SK-N-SH (cell line): ENCODE results near the gene SC5D. TPM values are rescaled to one million over a fixed set of nuclear protein-coding genes. Genes with fewer than 3 reads are reported as not detected.

Experiments
- CTCF ChIA-PET: fragments of 300-600, 350-600 bp; formaldehyde crosslinking; extraction: SDS; loops from one replicate; lab custom pipeline; 2021; lab: Yijun Ruan, JAX
- POLR2A ChIA-PET: fragments of 350-600 bp; sonication (Branson Sonifier 250); formaldehyde crosslinking; extraction: SDS; loops from one replicate; lab custom pipeline; 2020; ENCODE audit warnings: antibody characterized with exemption, inconsistent platforms; lab: Yijun Ruan, JAX
- DNase-seq: peaks from one replicate; pipeline ENCODE4 v3.0.0; 2012
- H2AFZ ChIP-seq: fragments of 200-600 bp; sonication (generic); 2 replicates; pipeline ENCODE4 v1.8.1; 2016; ENCODE audit warnings: antibody characterized with exemption, mild to moderate bottlenecking, low read depth
- H3F3A ChIP-seq: fragments of 200-600 bp; sonication (generic); replicated peaks from 2 replicates; pipeline ENCODE3; 2016; ENCODE audit warnings: antibody characterized with exemption, mild to moderate bottlenecking; ENCODE audit not compliant: insufficient read depth
- H3K27ac ChIP-seq, 2 experiments: fragments of 200-500 bp in 1 of 2; fragments of 200-600 bp in 1 of 2; sonication (Bioruptor generic) in 1 of 2; sonication (generic), shearing (Covaris generic) in 1 of 2; 2 replicates each; pipeline versions ENCODE4 v1.5.1 to v1.6.1; 2014 to 2016; ENCODE audit warnings: low read depth in 2 of 2, inconsistent platforms in 1 of 2, low read length in 1 of 2, mild to moderate bottlenecking in 1 of 2, mixed read lengths in 1 of 2
- H3K27me3 ChIP-seq: fragments of 200-600 bp; sonication (generic), shearing (Covaris generic); 2 replicates; pipeline ENCODE4 v1.6.1; 2016; ENCODE audit warnings: mixed run types; ENCODE audit not compliant: insufficient read depth
- H3K36me3 ChIP-seq, 2 experiments: fragments of 200-500 bp in 1 of 2; fragments of 200-600 bp in 1 of 2; sonication (Bioruptor generic) in 1 of 2; sonication (generic) in 1 of 2; replicated peaks in 1 of 2; 2 replicates each; pipeline versions ENCODE3 to v1.5.1; 2014 to 2016; ENCODE audit warnings: low read length in 1 of 2, mild to moderate bottlenecking in 1 of 2; ENCODE audit not compliant: insufficient read depth in 2 of 2, control insufficient read depth in 1 of 2
- H3K4me1 ChIP-seq, 2 experiments: fragments of 200-500 bp in 1 of 2; fragments of 200-600 bp in 1 of 2; sonication (Bioruptor generic) in 1 of 2; sonication (generic), shearing (Covaris generic) in 1 of 2; 2 replicates each; pipeline versions ENCODE4 v1.5.1 to v1.6.1; 2014 to 2016; ENCODE audit warnings: low read depth in 1 of 2, low read length in 1 of 2, mixed run types in 1 of 2; ENCODE audit not compliant: insufficient read depth in 2 of 2, control insufficient read depth in 1 of 2
- H3K4me2 ChIP-seq: fragments of 200-600 bp; sonication (generic), shearing (Covaris generic); 2 replicates; pipeline ENCODE4 v1.6.1; 2017; ENCODE audit warnings: mixed run types
- H3K4me3 ChIP-seq, 2 experiments: fragments of 200-500 bp in 1 of 2; fragments of 200-600 bp in 1 of 2; sonication (Bioruptor generic) in 1 of 2; sonication (generic), shearing (Covaris generic) in 1 of 2; 2 replicates each; pipeline versions ENCODE4 v1.5.1 to v1.8.1; 2014 to 2016; ENCODE audit warnings: low read depth in 2 of 2, inconsistent platforms in 1 of 2, low read length in 1 of 2, mild to moderate bottlenecking in 1 of 2, mixed read lengths in 1 of 2, moderate library complexity in 1 of 2
- H3K79me2 ChIP-seq: fragments of 200-600 bp; sonication (generic); 2 replicates; pipeline ENCODE4 v1.8.1; 2017; ENCODE audit warnings: mild to moderate bottlenecking; ENCODE audit not compliant: insufficient read depth
- H3K9ac ChIP-seq: fragments of 200-600 bp; sonication (generic); 2 replicates; pipeline ENCODE4 v1.6.1; 2017; ENCODE audit warnings: mixed run types
- H3K9me2 ChIP-seq: fragments of 200-600 bp; sonication (generic); 2 replicates; pipeline ENCODE4 v1.6.1; 2017; ENCODE audit warnings: mixed run types
- H3K9me3 ChIP-seq: fragments of 200-600 bp; sonication (generic); 2 replicates; pipeline ENCODE4 v1.6.1; 2017; ENCODE audit warnings: mixed run types, mild to moderate bottlenecking, moderate library complexity
- H4K20me1 ChIP-seq: fragments of 200-600 bp; sonication (generic); 2 replicates; pipeline ENCODE4 v1.6.1; 2017; ENCODE audit warnings: mild to moderate bottlenecking, mixed run types; ENCODE audit not compliant: insufficient read depth
- CHD2 ChIP-seq: fragments of 150-350 bp; IDR thresholded peaks from 2 replicates; pipeline ENCODE4 v1.6.1; 2018; ENCODE audit warnings: low read length; ENCODE audit not compliant: partially characterized antibody
- CTCF ChIP-seq: fragments of 200-600 bp; sonication (generic); IDR thresholded peaks from 2 replicates; pipeline ENCODE4 v1.6.1; 2017; ENCODE audit warnings: antibody characterized with exemption, mild to moderate bottlenecking, moderate library complexity
- EZH2phosphoT487 ChIP-seq: fragments of 200-600 bp; sonication (generic); IDR thresholded peaks from 2 replicates; pipeline ENCODE4 v1.6.1; 2017; ENCODE audit warnings: low read depth, mixed run types, mild to moderate bottlenecking, antibody characterized with exemption, moderate library complexity, borderline replicate concordance
- GABPA ChIP-seq: IDR thresholded peaks from 2 replicates; pipeline ENCODE4 v1.4.0; 2012; ENCODE audit warnings: low read depth, mild to moderate bottlenecking
- GATA2 ChIP-seq: sonication (generic); formaldehyde crosslinking; IDR thresholded peaks from 2 replicates; pipeline ENCODE4 v1.5.0; 2020; ENCODE audit warnings: mild to moderate bottlenecking, missing genetic modification reagents
- IRF3 ChIP-seq: fragments of 150-350 bp; IDR thresholded peaks from 2 replicates; pipeline ENCODE4 v1.6.1; 2016; ENCODE audit warnings: mild to moderate bottlenecking, low read depth, low read length
- MAX ChIP-seq: IDR thresholded peaks from 2 replicates; pipeline ENCODE4 v1.4.0; 2012; ENCODE audit warnings: low read depth
- MXI1 ChIP-seq: IDR thresholded peaks from 2 replicates; pipeline ENCODE4 v1.6.1; 2012; ENCODE audit warnings: mild to moderate bottlenecking, low read depth, low read length, improper control_type of control experiment
- NRF1 ChIP-seq: IDR thresholded peaks from 2 replicates; pipeline ENCODE4 v1.6.1; 2012; ENCODE audit warnings: low read depth, mild to moderate bottlenecking, low read length
- POLR2AphosphoS5 ChIP-seq: IDR thresholded peaks from 2 replicates; pipeline ENCODE4 v1.6.1; 2012; ENCODE audit warnings: low read depth, low read length
- RCOR1 ChIP-seq: fragments of 150-350 bp; IDR thresholded peaks from 2 replicates; pipeline ENCODE4 v1.6.1; 2017; ENCODE audit warnings: antibody characterized with exemption, low read length
- REST ChIP-seq: IDR thresholded peaks from 2 replicates; pipeline ENCODE4 v1.6.1; 2012; ENCODE audit warnings: mild to moderate bottlenecking, low read depth, low read length, moderate library complexity
- TCF12 ChIP-seq: IDR thresholded peaks from 2 replicates; pipeline ENCODE4 v1.4.0; 2012
- YY1 ChIP-seq: IDR thresholded peaks from 2 replicates; pipeline ENCODE4 v1.4.0; 2012; ENCODE audit warnings: low read depth, mild to moderate bottlenecking
- ZBTB33 ChIP-seq: IDR thresholded peaks from 2 replicates; pipeline ENCODE4 v1.4.0; 2012; ENCODE audit warnings: low read depth, borderline replicate concordance
- polyA plus RNA-seq, 3 experiments: library from polyadenylated mRNA; depleted of rRNA; stranded (reverse); fragments of >200 nt; gene quantifications; 2 replicates each; pipeline ENCODE4 v1.2.3, GENCODE V29; 2012

SC5D gene
- polyA plus RNA-seq, 1 of the 3 experiments (the other 2 are of a cell fraction): 8.9 TPM

- TF ChIP-seq NRF1 (no peak), MAX (no peak), TCF12 (no peak), YY1 (no peak), ZBTB33 (no peak), CTCF (no peak), IRF3 (no peak), POLR2AphosphoS5 (no peak), MXI1 (no peak), GATA2 (CRISPR knock-in tag) (no peak), CHD2 (no peak), GABPA (no peak), RCOR1 (no peak), REST (no peak), EZH2phosphoT487 (no peak)
- CTCF ChIA-PET: no interaction called here
- POLR2A ChIA-PET: no interaction called here
Observed at GRCh38 chr11:121257289-121257688, 35.3 kb upstream of the SC5D start.

More at GRCh38 chr11:121257289-121257688, 35.3 kb upstream of the SC5D start:
- H3K27me3 ChIP-seq: no peaks in the 10 kb centered on the region
- no peak overlapping the region for H3K4me2 ChIP-seq
- no peak overlapping the region for H3K4me3 ChIP-seq
- no peaks in the 10 kb centered on the region for H3F3A ChIP-seq
- H3K36me3 ChIP-seq: no peaks in the 10 kb centered on the region
- H3K9me3 ChIP-seq: peaks cover 2% of the 10 kb centered on the region; the same call in 1 of the 2 replicates
- H3K9ac ChIP-seq: no peak overlapping the region
- no peaks in the 10 kb centered on the region for H3K4me1 ChIP-seq
- DNase-seq: no peak
- no peaks in the 10 kb centered on the region for H3K79me2 ChIP-seq
- no peak overlapping the region for H2AFZ ChIP-seq
- H3K9me2 ChIP-seq: no peaks in the 10 kb centered on the region
- no peaks in the 10 kb centered on the region for H4K20me1 ChIP-seq
- no peak overlapping the region for H3K27ac ChIP-seq
